ENCODE measurements around the gene TMPRSS12. TPM values are rescaled to one million over a fixed set of nuclear protein-coding genes. Genes with fewer than 3 reads are reported as not detected.
A peak's percentile ranks its signal among the peaks of the same experiment; 100 is the strongest.
"Not testable (repeated sequence)": the region's sequence is repeated elsewhere in the genome, so short reads cannot be mapped to it uniquely, and the experiment has no call there.

Gene TMPRSS12
- total RNA-seq, 2 donors from 2014 or later, result not detected

DNA sequence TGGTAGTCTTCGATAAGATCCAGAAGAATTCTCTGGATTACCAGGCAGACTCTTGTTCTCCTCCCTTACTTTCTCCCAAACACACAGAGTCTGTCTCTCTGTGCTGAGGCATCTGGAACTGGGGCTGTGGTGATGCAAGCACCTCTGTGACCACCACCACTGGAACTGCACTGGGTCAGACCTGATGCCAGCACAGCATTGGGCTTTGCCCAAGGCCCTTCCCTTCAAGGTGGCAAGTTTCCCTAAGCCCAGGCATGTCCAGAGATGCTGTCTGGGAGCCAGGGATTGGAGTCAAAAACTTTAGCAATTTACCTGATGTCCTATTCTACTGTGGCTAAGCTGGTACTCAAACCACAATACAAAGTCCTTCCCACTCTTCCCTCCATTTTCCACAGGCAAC lies 14.6 kb upstream of the TMPRSS12 start:
- H3K9me3 ChIP-seq, result no peaks in the 10 kb centered on the region
- TF ChIP-seq, protein P1, sequence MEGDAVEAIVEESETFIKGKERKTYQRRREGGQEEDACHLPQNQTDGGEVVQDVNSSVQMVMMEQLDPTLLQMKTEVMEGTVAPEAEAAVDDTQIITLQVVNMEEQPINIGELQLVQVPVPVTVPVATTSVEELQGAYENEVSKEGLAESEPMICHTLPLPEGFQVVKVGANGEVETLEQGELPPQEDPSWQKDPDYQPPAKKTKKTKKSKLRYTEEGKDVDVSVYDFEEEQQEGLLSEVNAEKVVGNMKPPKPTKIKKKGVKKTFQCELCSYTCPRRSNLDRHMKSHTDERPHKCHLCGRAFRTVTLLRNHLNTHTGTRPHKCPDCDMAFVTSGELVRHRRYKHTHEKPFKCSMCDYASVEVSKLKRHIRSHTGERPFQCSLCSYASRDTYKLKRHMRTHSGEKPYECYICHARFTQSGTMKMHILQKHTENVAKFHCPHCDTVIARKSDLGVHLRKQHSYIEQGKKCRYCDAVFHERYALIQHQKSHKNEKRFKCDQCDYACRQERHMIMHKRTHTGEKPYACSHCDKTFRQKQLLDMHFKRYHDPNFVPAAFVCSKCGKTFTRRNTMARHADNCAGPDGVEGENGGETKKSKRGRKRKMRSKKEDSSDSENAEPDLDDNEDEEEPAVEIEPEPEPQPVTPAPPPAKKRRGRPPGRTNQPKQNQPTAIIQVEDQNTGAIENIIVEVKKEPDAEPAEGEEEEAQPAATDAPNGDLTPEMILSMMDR (IDR thresholded peaks at IDR 0.05), result no peak
- no peak for TF ChIP-seq POLR2A (IDR thresholded peaks at IDR 0.05)
- DNase-seq, result no peak
- no peaks in the 10 kb centered on the region for H3K27me3 ChIP-seq
- ATAC-seq, result no peak
- 95 to 100% methylated on average over 1 of the region's 1 CpG for WGBS, 2 donors
- H3K27ac ChIP-seq, result no peak overlapping the region
- no peaks in the 10 kb centered on the region for H3K36me3 ChIP-seq (replicated peaks in 1 of 2; ENCODE audit: insufficient read depth in 1 of 2, low read depth in 2 of 2)
- peaks cover 14% of the 10 kb centered on the region for H3K4me1 ChIP-seq
- intact Hi-C loops (cut with DNase I), result loop anchor here (10.0 kb wide), 1 partner anchor 517 kb away; the partner anchor contains the start of gene CELA1
- no peak overlapping the region for H3K4me3 ChIP-seq

DNA sequence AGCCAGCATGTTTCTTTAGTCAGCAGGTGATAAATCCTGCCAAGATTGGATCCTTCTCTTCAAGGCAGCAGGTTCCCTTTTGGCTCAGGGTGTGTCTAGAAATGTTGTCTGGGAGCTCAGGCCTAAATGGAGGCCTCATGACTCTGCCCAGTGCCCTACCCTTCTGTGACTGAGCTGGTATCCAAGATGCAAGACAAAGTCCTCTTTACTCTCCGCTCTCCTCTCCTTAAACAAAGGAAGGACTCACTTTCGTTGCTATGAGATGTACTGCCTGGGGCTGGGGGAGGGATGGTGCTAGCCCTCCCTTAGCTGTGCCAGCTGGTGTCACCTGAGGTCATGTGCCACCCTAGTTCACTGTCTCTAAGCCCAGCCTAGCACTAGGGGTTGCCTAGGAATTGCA lies 13.8 kb upstream of the TMPRSS12 start:
- H3K4me1 ChIP-seq, result peaks cover 14% of the 10 kb centered on the region
- peaks cover 0 to 6% (median 0%) of the 10 kb centered on the region in 3 donors for H3K9me3 ChIP-seq
- intact Hi-C loops (cut with DNase I), result loop anchor here (10.0 kb wide), 1 partner anchor 516 kb away; the partner anchor contains the start of gene CELA1
- H3K27me3 ChIP-seq, result no peaks in the 10 kb centered on the region
- DNase-seq, result peak in 2 of 4 donors; percentile 6 to 9
- H3K4me3 ChIP-seq, result no peak overlapping the region
- ATAC-seq, result no peak
- H3K36me3 ChIP-seq (replicated peaks in 1 of 2; ENCODE audit: insufficient read depth in 1 of 2, low read depth in 2 of 2), result no peaks in the 10 kb centered on the region
- TF ChIP-seq POLR2A (IDR thresholded peaks at IDR 0.05), result no peak
- TF ChIP-seq, protein P1 (IDR thresholded peaks at IDR 0.05), result no peak
- WGBS, 2 donors, result 51 to 68% methylated on average over 2 of the region's 2 CpGs
- H3K27ac ChIP-seq, result no peak overlapping the region

DNA sequence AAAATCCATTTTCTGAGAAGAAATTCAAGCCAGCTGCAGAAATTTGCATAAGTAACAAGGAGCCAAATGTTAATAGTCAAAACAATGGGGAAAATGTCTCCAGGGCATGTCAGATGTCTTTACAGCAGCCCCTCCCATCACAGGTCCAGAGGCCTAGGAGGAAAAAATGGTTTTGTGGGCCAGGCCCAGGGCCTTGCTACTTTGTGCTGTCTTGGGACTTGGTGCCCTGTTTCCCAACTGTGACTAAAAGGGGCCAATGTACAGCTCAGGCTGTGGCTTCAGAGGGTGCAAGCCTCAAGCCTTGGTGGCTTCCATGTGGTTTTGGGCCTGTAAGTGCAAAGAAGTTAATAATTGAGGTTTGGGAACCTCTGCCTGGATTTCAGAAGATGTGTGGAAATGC lies 8.9 kb upstream of the TMPRSS12 start:
- H3K4me1 ChIP-seq; DNase-seq; H3K4me3 ChIP-seq; H3K27me3 ChIP-seq; H3K27ac ChIP-seq; ATAC-seq; H3K9me3 ChIP-seq; H3K36me3 ChIP-seq (replicated peaks in 1 of 2; ENCODE audit: insufficient read depth in 1 of 2, low read depth in 2 of 2): not testable (repeated sequence)
- intact Hi-C loops (cut with DNase I), result loop anchor here (10.0 kb wide), 1 partner anchor 151 kb away; no protein-coding TSS in a partner anchor

DNA sequence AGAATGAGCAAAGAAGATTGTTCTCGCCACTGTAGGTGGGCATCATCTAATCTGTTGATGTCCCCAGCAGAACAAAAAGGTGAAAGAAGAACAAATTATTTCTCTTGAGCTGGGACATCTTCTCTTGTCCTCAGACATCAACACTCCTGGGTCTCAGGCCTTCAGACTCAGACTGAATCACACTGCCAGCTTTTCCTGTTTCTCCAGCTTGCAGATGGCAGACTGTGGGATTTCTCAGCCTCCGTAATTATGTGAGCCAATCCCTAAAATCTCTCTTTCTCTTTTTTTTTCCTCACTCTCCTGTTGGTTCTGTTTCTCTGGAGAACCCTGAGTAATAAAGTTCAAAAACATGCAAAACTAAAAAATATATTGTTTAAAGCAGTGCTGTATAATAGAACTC lies 3.7 kb upstream of the TMPRSS12 start:
- intact Hi-C loops (cut with DNase I), result loop anchor here (10.0 kb wide), 1 partner anchor 146 kb away; no protein-coding TSS in a partner anchor
- H3K4me1 ChIP-seq, result no peaks in the 10 kb centered on the region
- no peaks in the 10 kb centered on the region for H3K27me3 ChIP-seq
- H3K4me3 ChIP-seq, result no peak overlapping the region
- H3K36me3 ChIP-seq (replicated peaks in 1 of 2; ENCODE audit: insufficient read depth in 1 of 2, low read depth in 2 of 2), result no peaks in the 10 kb centered on the region
- TF ChIP-seq POLR2A (IDR thresholded peaks at IDR 0.05), result no peak
- TF ChIP-seq, protein P1 (IDR thresholded peaks at IDR 0.05), result no peak
- WGBS, 2 donors, result 83 to 85% methylated on average over 2 of the region's 2 CpGs
- H3K27ac ChIP-seq, result no peak overlapping the region
- DNase-seq (no peak), ATAC-seq (no peak)
- H3K9me3 ChIP-seq, result peaks cover 0 to under 1% (median 0%) of the 10 kb centered on the region in 3 donors

DNA sequence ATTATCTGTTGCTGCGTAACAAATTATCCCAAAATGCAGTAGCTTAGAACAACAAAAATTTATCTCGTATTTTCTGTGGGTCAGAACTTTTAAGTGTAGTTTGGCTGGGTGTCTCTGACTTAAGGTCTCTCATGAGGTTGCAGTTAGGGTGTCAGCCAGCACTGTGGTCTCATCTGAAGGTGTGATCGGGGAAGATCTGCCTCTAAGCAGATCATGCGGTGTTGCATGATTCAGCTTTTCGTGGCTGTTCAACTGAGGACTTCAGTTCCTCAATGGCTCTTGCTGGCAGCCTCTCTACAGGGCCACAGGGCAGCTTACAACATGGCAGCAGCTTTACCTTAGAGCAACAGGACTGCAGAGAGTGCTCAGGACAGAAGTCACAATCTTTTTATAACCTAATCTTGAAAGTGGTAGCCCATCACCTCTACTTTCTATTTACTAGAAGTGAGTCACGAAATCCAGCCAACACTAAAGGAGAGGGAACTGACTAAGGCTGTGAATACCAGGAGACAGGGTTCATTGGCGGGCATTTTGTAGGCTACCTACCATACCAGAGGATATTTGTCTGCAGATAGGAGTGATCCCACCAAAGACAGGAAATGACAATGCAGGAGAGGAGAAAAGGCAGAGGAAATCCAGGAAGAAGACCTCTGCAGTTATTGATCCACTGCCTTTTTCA lies 1.8 kb upstream of the TMPRSS12 start:
- TF ChIP-seq, protein P1 (IDR thresholded peaks at IDR 0.05), result no peak
- no peak for TF ChIP-seq POLR2A (IDR thresholded peaks at IDR 0.05)
- H3K4me3 ChIP-seq, result no peak overlapping the region

More for the DNA sequence above, 1.8 kb upstream of the TMPRSS12 start:
- intact Hi-C loops (cut with DNase I), result no loop called here
- 93% methylated on average over 7 of the region's 7 CpGs for WGBS, 2 donors
- no peak for ATAC-seq
- Histone ChIP-seq H3K36me3 (replicated peaks in 1 of 2; ENCODE audit: insufficient read depth in 1 of 2, low read depth in 2 of 2) (no peaks in the 10 kb centered on the region), H3K4me1 (no peaks in the 10 kb centered on the region), H3K27me3 (no peaks in the 10 kb centered on the region), H3K9me3 (no peaks in the 10 kb centered on the region), H3K27ac (no peak overlapping the region)
- no peak for DNase-seq
